DMS79 treated with DMSO at 0.1 percent for 48 hours (cell line): ENCODE data around the gene RIT2.

Source experiments
- DNase-seq: peaks from one replicate; lab custom pipeline; 2025; lab: John Stamatoyannopoulos, UW

Gene RIT2

GRCh38 chr18:43010611-43011010, 104.9 kb downstream of the RIT2 start:
- DNase-seq: no peak

- no peak for DNase-seq
These were observed 105.8 kb downstream of the RIT2 start for GRCh38 chr18:43009674-43010073.

GRCh38 chr18:43007365-43007764, 108.1 kb downstream of the RIT2 start:
- DNase-seq: no peak

- DNase-seq: no peak
These were observed 111.1 kb downstream of the RIT2 start for GRCh38 chr18:43004421-43004820.

GRCh38 chr18:43001821-43002220, 113.7 kb downstream of the RIT2 start:
- no peak for DNase-seq

- DNase-seq: no peak
These were observed 118.7 kb downstream of the RIT2 start for GRCh38 chr18:42996824-42997223.

- no peak for DNase-seq
These were observed 135.1 kb downstream of the RIT2 start for GRCh38 chr18:42980426-42980825.

GRCh38 chr18:42977982-42978637, 137.4 kb downstream of the RIT2 start:
- DNase-seq: no peak

- DNase-seq: no peak
These were observed 138.5 kb downstream of the RIT2 start for GRCh38 chr18:42976869-42977590.

GRCh38 chr18:42969366-42969765, 146.1 kb downstream of the RIT2 start:
- DNase-seq: no peak

- DNase-seq: no peak
These were observed 154.2 kb downstream of the RIT2 start for GRCh38 chr18:42961298-42961697.

- DNase-seq: no peak
These were observed 156.0 kb downstream of the RIT2 start for GRCh38 chr18:42959528-42959927.

GRCh38 chr18:42958353-42958752, 157.1 kb downstream of the RIT2 start:
- DNase-seq: no peak

GRCh38 chr18:42956287-42956686, 159.2 kb downstream of the RIT2 start:
- no peak for DNase-seq

GRCh38 chr18:42954887-42955286, 160.6 kb downstream of the RIT2 start:
- DNase-seq: no peak

- no peak for DNase-seq
These were observed 162.2 kb downstream of the RIT2 start for GRCh38 chr18:42953306-42953705.

- no peak for DNase-seq
These were observed 164.8 kb downstream of the RIT2 start for GRCh38 chr18:42950732-42951131.

GRCh38 chr18:42948831-42949230, 166.7 kb downstream of the RIT2 start:
- DNase-seq: no peak

GRCh38 chr18:42941860-42942259, 173.6 kb downstream of the RIT2 start:
- no peak for DNase-seq

GRCh38 chr18:42941021-42941420, 174.5 kb downstream of the RIT2 start:
- no peak for DNase-seq

GRCh38 chr18:42937436-42937835, 178.0 kb downstream of the RIT2 start:
- DNase-seq: no peak

GRCh38 chr18:42936289-42936688, 179.2 kb downstream of the RIT2 start:
- DNase-seq: no peak

GRCh38 chr18:42931491-42931890, 184.0 kb downstream of the RIT2 start:
- DNase-seq: no peak

GRCh38 chr18:42929857-42930256, 185.6 kb downstream of the RIT2 start:
- no peak for DNase-seq
